HG03575 (cell line): ENCODE data around the gene CAMK2G.
"Not testable (repeated sequence)": the region's sequence is repeated elsewhere in the genome, so short reads cannot be mapped to it uniquely, and the experiment has no call there.

Source experiments
- ATAC-seq: cut with Tn5 transposase; IDR thresholded peaks from one replicate; pipeline ENCODE4 v1.9.1; 2021; ENCODE audit not compliant: unreplicated experiment, insufficient number of reproducible peaks, low FRiP score; ENCODE audit errors: extremely low read depth

The CAMK2G gene

DNA sequence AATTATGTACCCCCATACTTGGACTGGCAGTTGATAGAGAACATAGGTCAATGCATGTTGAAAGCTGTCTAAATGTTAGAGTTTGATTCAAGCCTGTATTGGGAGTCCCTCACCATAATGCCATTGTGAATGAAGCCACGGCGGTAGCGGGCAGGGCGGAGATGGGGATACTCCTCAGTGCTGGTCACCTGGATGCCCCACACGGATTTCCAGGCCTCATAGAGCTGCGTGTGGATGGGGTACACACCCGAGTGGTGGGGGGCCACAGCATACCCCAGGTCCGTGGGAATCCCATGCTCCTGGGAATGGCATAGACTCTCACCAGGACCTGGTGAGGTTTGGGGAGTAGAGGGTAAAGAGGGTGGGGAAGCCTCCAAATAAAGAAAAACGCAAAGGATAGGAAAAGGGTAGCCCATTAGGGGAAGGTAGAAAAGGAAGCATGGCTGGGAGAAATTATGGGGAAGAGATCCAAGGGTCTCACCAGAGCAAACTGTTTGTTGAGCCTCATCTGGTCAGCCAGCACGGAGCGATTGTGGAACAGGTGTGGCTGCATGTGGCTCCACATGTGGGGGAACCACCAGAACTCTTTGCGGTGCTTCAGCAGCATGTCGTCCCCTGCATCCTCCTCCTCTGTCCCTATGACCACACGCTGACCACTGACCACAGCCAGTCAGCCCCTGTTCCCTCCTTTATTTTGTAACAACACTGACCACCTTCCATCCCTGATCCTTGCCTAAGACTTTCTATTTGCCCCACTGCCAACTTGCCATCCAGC is 68.0 kb downstream of the CAMK2G start:
- ATAC-seq, result no peak

DNA sequence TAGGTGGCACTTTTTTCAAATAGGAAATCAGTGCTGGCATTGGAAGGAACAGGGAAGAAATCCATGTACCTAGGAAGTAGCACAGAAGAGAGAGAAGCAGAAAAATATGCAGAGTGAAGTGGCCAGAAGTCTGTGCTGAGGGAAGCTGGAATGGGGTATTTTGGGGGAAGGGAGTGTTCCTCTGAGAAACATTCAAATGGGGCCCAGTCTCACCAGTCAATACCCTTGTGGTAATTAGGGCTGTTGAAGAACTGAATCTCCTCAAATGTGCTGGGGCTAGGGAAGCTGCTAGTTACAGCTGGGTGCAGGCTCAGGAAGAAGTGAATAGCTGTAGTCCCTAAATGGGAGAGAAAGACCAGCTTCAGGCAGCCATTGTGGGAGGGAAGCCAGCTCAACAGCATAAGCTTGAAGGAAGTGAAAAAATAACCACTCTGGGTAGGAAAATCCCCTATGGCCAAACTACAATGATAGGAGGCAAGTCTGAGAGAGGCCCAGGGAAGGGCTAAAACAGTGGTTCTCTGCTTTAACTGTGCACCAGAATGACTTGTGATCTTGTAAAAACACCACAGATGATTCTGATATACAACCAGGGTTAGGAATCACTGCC is 70.6 kb downstream of the CAMK2G start:
- no peak for ATAC-seq

- ATAC-seq, result no peak
Observed at GRCh38 chr10:73802276-73802991, 71.9 kb downstream of the CAMK2G start.

- ATAC-seq, result no peak
Observed at GRCh38 chr10:73801253-73801590, 73.1 kb downstream of the CAMK2G start.

GRCh38 chr10:73800560-73801252 is 73.6 kb downstream of the CAMK2G start:
- no peak for ATAC-seq

DNA sequence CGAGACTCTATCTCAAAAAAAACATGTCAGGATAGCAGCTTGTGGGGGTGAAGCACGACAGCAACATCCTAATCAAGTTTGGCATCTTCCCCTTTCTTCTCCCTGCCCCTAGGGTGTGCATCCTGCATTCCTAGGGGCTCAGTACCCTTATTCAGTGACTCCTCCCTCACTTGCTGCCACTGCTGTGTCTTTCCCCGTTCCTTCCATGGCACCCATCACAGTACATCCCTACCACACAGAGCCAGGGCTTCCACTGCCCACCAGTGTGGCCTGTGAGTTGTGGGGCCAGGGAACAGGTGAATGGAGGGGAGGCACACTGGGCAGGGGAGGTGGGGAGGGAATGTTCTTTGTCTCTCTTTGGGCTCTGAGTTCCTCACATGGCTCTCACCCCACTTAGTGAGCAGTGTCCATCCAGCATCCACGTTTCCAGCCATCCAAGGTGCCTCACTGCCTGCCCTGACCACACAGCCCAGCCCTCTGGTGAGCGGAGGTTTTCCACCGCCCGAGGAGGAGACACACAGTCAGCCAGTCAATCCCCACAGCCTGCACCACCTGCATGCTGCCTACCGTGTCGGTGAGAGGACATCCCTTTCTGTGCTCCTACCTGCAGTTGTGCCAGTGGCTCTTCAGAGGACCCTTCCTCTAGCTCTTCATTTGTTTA is 74.3 kb downstream of the CAMK2G start:
- ATAC-seq, result no peak

DNA sequence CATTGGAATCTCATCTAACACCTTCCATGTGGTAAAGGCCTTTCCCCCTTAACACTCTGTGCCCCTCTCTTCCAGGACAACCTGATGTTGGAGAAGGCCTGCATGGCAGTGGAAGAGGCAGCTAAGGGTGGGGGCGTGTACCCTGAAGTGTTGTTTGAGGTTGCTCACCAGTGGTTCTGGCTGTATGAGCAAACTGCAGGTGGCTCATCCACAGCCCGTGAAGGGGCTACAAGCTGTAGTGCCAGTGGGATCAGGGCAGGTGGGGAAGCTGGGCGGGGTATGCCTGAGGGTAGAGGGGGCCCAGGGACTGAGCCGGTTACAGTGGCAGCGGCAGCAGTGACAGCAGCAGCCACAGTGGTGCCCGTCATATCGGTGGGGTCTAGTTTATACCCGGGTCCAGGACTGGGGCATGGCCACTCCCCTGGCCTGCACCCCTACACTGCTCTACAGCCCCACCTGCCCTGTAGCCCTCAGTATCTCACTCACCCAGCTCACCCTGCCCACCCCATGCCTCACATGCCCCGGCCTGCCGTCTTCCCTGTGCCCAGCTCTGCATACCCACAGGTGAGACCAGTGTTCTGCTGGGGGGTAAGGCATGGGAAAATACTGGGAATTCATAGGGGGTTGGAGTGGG is 75.3 kb downstream of the CAMK2G start:
- ATAC-seq, result no peak

DNA sequence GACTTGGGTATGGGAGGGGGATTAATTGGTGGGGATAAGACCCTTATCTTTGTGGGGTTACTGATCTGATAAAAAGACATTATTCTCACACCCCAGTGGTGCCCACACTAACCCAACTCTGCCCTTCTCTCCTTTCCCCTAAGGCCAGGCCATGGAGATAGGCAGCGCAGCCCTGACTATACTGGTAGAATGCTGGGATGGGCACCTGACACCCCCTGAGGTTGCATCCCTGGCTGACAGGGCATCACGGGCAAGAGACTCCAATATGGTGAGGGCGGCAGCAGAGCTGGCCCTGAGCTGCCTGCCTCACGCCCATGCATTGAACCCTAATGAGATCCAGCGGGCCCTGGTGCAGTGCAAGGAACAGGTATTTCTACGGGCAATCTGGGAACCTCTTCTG is 76.3 kb downstream of the CAMK2G start:
- ATAC-seq, result no peak

DNA sequence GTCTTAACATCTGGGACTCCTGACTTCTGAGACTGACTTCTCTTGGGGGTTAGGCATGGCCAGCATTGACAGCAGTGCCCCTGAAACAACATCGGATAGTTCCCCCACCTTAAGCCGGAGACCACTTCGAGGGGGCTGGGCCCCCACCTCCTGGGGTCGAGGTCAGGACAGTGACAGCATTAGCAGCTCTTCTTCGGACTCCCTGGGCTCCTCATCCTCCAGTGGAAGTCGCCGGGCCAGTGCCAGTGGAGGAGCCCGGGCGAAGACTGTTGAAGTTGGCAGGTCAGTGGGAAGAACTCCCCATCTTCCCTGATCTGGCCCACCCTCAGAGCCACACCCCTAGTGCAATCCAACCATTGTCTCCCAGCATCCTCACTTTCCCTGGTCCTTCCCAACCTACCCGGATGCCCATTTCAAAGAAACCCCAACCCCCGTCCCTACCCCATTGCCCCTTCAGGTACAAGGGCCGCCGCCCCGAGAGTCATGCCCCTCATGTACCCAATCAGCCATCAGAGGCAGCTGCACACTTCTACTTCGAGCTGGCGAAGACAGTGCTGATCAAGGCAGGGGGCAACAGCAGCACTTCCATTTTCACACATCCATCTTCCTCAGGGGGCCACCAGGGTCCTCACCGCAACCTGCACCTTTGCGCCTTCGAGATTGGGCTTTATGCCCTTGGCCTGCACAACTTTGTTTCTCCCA is 76.9 kb downstream of the CAMK2G start:
- no peak for ATAC-seq

DNA sequence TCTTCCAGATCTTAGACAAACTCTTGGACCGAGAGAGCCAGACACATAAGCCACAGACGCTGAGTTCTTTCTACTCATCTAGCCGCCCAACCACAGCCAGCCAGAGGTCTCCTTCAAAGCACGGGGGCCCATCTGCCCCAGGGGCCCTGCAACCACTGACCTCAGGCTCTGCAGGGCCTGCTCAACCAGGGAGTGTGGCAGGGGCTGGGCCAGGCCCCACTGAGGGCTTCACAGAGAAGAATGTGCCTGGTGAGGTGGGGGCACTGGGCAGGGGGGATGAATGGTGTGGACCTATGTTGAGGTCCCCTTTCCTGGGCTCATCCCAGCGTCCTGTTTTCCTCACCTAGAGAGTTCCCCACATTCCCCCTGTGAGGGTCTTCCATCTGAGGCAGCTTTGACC is 77.6 kb downstream of the CAMK2G start:
- ATAC-seq, result no peak

DNA sequence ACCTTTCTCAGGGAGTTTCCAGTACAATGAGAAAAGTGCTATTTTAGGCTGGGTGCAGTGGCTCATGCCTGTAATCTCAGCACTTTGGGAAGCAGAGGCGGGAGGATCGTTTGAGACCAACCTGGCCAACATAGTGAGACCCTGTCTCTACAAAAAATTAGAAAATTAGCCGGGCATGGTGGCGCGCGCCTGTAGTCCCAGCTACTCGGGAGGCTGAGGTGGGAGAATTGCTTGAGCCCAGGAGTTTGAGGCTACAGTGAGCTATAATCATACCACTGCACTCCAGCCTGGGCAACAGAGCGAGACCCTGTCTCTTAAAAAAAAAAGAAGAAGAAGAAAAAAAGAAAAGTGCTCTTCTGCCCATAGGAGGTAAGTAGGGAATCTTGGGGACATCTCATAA is 78.3 kb downstream of the CAMK2G start:
- not testable (repeated sequence) for ATAC-seq

GRCh38 chr10:73795491-73795890 is 78.9 kb downstream of the CAMK2G start:
- not testable (repeated sequence) for ATAC-seq

GRCh38 chr10:73793456-73793855 is 80.9 kb downstream of the CAMK2G start:
- no peak for ATAC-seq

DNA sequence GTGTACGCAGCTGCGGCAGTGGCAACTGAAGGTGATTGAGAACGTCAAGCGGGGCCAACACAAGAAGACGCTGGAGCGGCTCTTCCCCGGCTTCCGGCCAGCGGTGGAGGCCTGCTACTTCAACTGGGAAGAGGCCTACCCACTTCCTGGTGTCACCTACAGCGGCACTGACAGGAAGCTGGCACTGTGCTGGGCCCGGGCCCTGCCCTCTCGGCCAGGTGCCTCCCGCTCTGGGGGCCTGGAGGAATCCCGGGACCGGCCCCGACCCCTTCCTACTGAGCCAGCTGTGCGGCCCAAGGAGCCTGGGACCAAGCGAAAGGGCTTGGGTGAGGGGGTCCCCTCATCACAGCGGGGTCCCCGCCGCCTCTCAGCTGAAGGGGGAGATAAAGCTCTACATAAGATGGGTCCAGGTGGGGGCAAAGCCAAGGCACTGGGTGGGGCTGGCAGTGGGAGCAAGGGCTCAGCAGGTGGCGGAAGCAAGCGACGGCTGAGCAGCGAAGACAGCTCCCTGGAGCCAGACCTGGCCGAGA is 82.4 kb downstream of the CAMK2G start:
- no peak for ATAC-seq

DNA sequence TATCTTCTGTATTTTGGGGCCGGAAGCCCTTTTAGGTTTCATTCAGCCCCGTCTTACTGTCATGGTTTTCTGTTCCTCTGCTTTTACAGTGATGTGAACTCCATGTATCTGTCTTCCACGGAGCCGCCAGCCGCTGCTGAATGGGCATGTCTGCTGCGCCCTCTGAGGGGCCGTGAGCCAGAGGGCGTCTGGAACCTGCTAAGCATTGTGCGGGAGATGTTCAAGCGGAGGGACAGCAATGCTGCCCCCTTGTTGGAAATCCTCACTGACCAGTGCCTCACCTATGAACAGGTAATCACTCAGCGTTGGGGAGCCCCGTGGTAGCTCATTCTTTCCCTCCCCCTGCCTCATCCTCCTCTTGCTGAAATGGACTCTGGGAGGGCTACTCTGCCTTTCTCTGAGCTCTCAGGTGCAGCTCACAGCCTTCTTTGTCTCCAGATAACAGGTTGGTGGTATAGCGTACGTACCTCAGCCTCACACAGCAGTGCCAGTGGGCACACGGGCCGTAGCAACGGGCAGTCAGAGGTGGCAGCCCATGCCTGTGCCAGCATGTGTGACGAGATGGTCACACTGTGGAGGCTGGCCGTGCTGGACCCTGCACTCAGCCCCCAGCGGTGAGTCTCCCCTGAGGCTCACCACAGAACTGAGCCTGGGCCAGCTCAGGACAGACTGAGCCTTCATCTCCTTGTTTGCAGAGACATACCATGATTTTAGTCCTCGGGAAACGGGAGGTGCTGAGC is 83.3 kb downstream of the CAMK2G start:
- no peak for ATAC-seq

GRCh38 chr10:73789659-73790055 is 84.7 kb downstream of the CAMK2G start:
- no peak for ATAC-seq

DNA sequence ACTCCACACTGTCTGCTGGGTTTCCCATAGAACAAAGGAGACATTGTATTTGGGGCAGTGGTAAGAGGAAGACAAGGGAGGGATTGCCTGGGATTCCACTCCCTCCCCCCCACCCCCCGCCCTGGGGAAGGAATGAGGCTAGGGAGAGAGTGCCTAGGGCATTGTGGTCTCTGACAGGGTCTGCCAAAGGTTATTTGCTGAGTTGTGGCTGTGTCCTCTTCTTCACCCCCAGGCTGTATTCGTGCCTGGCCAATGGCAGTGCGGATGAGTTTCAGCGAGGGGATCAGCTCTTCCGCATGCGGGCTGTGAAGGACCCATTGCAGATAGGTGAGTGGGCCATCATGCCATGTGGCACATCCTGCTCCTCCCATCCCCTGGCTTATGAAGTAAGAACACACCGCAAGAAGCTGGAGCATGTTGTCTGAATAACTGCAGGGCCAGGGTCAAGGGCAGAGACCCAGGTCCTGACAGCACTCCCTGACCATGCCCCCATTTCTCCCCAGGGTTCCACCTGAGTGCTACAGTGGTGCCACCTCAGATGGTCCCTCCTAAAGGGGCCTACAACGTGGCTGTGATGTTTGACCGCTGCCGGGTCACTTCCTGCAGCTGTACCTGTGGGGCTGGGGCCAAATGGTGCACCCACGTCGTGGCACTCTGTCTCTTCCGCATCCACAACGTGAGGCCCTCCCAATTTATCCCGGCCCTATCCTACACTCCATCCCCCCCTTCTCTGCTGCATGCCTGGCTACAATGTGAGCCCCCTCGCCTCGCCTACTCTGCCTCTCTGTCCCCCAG is 85.3 kb downstream of the CAMK2G start:
- ATAC-seq, result no peak
